HG03103 (cell line): ENCODE data around the gene ZFPM1.
"Not testable (repeated sequence)": the region's sequence is repeated elsewhere in the genome, so short reads cannot be mapped to it uniquely, and the experiment has no call there.

ENCODE experiments used
- ATAC-seq: cut with Tn5 transposase; IDR thresholded peaks from one replicate; pipeline ENCODE4 v1.9.1; 2021; ENCODE audit warnings: low read depth; ENCODE audit not compliant: unreplicated experiment

ZFPM1 gene

GRCh38 chr16:88453217-88453531 lies at the start of gene ZFPM1:
Gene ZFPM1, plus strand, starts transcription at chr16:88453280. Its CDS starts 359 bp downstream, at chr16:88453639.
- ATAC-seq: no peak

- no peak for ATAC-seq
Measured at GRCh38 chr16:88403794-88404581, 49.1 kb upstream of the ZFPM1 start.

- no peak for ATAC-seq
Measured at GRCh38 chr16:88404769-88405168, 48.3 kb upstream of the ZFPM1 start.

GRCh38 chr16:88405216-88406060 lies 47.6 kb upstream of the ZFPM1 start:
- ATAC-seq: no peak

- no peak for ATAC-seq
Measured at GRCh38 chr16:88406096-88407041, 46.7 kb upstream of the ZFPM1 start.

- ATAC-seq: no peak
Measured at GRCh38 chr16:88407042-88407420, 46.0 kb upstream of the ZFPM1 start.

GRCh38 chr16:88407807-88408206 lies 45.3 kb upstream of the ZFPM1 start:
- ATAC-seq: no peak

- ATAC-seq: no peak
Measured at GRCh38 chr16:88408561-88409142, 44.4 kb upstream of the ZFPM1 start.

- no peak for ATAC-seq
Measured at GRCh38 chr16:88409296-88410065, 43.6 kb upstream of the ZFPM1 start.

- ATAC-seq: not testable (repeated sequence)
Measured at GRCh38 chr16:88410297-88410968, 42.6 kb upstream of the ZFPM1 start.

- no peak for ATAC-seq
Measured at GRCh38 chr16:88411951-88412576, 41.0 kb upstream of the ZFPM1 start.

- no peak for ATAC-seq
Measured at GRCh38 chr16:88412766-88413165, 40.3 kb upstream of the ZFPM1 start.

- no peak for ATAC-seq
Measured at GRCh38 chr16:88413231-88413630, 39.8 kb upstream of the ZFPM1 start.

- no peak for ATAC-seq
Measured at GRCh38 chr16:88413631-88414030, 39.4 kb upstream of the ZFPM1 start.

- no peak for ATAC-seq
Measured at GRCh38 chr16:88414521-88415380, 38.3 kb upstream of the ZFPM1 start.

- no peak for ATAC-seq
Measured at GRCh38 chr16:88415381-88415705, 37.7 kb upstream of the ZFPM1 start.

- no peak for ATAC-seq
Measured at GRCh38 chr16:88415713-88416323, 37.3 kb upstream of the ZFPM1 start.
